ENCODE measurements around the gene ZNF428.
"Not testable (repeated sequence)": the region's sequence is repeated elsewhere in the genome, so short reads cannot be mapped to it uniquely, and the experiment has no call there.

Gene ZNF428, protein sequence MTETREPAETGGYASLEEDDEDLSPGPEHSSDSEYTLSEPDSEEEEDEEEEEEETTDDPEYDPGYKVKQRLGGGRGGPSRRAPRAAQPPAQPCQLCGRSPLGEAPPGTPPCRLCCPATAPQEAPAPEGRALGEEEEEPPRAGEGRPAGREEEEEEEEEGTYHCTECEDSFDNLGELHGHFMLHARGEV

DNA sequence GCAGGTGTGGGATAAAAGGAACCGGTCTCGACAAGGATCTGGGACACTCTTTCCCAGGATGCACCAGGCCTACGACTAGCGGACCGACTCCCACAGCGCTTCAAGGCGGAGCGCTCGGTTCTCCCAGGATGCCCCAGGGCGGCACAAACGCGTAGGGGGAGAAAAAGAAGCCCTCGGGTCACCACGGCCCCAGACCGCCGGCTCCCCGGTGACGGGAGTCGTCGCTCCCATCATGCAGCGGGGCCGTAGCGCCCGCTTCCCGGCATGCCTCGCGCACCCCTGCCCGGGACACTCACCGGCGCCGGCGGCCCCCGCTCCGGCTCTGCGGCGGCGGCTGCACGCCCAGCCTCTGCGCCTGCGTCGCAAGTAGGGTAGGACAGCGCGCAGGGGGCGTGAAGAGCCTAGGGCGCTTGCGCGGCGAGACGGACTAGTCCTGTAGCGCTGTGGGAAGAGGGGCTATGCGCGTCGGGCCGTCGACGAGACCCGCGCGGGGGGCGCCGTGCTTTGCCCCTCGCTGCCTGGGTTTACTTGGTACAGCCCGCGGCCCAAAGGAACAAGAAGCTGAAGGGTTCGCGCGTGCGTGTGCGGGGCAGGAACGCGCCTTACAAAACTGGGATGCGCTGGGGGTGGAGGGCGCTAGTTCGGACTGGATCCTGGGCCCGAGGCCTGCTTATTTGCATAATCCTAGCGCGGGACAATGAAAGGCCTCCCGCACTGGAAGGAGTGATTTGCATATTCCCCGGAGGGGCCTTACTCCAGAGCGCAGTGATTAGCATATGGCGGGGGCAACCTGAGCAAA is at the start of gene ZNF428:
TSS of gene ZNF428 (minus strand) at position 368 of the 799 bp plus-strand sequence. CDS start 5,325 bp downstream, outside the sequence.
- FAIRE-seq (peak; percentile 61), DNase-seq (ENCODE audit: low spot score) (peak; percentile 92)

DNA sequence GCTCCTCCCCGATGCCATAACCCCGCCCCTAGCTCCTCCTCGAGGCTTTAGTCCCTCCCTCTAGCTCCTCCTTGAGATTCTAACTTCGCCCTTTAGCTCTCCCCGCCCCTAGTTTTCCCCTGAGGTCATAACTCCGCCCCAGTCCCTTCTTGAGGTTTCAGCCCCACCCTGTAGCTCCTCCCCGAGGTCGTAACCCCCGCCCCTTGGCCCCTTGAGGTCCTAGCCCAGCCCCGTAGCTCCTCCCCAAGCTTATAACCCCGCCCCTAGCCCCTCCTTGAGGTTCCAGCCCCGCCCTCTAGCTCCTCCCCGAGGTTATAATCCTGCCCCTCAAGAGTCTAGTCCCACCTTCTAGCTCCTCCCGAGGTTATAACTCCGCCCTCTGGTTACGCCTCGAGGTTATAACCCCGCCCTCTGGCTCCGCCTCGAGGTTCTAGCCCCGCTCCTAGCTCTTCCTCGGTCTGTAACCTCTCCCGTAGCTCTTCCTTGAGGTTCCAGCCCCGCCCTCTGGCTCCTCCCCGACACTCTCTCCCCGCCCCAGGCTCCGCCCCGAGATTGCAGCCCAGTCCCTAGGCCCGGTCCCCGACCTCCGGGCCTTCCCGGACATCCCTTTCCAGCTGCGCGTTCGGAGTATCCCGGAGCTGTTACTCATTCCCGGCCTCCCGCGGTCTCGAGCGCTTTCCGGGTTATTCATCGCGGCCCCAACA is 49.1 kb upstream of the ZNF428 start:
- DNase-seq (ENCODE audit: low spot score) (peak; percentile 98), FAIRE-seq (no peak)

DNA sequence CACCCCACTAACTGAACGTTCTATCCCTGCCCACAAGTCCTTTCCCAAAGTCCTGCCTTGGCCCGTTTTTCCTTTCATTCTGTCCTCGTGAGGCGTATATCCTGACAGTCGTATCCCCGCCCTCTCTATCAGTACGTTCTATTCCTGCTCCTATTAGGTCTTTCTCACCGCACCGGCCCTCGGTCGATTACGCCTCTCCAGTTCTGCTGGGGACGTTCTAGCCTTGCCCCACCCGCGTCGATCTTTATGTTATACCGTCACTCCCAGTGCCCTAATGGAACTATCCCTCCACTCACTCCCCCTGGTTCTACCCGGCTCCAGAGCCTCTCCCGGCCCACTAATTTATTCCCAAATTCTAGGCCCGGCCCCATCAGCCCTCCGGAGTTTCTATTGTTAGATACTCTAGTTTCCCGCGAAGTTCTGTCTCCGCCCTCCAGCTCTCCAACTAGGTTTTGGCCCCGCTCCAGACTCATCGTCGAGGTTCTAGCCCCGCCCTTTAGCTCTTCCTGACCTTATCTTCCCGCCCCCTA is 48.5 kb upstream of the ZNF428 start:
- DNase-seq (ENCODE audit: low spot score): no peak

DNA sequence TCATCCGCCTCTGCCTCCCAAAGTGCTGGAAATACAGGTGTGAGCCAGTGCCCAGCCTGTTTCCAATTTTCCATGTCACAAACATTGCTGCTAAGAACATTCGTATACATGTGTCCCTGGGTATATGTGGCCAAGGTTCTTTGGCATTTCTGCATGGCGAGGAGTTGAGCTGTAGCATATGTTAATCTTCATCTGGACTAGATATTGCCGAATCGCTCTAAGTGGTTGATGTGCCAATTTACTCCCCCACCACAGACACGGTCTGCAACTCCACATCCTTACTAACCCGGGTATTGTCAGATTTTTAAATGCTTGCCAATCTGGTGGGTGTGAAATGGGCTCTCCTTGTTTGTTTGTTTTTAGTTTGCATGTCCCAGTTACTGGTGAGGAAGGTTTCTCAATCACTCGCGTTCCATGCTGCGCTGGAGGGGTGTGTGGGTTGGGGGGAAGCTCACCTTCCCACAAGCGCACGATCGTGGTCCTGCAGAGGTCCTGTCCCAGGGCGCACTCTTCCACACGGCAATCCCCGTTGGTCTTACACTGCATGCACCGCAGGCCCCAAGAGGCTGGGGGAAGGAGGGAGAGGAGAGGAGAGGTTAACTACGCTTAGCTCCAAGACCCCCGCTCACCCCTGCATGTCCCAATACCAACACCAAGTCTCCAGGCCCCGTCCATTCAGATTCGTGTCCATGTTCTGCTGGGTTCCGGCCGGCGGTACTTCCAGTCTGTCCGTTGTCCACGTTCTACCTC is 47.9 kb upstream of the ZNF428 start:
- FAIRE-seq: no peak
- DNase-seq (ENCODE audit: low spot score): no peak

More for the DNA sequence above, 48.5 kb upstream of the ZNF428 start:
- FAIRE-seq: no peak

DNA sequence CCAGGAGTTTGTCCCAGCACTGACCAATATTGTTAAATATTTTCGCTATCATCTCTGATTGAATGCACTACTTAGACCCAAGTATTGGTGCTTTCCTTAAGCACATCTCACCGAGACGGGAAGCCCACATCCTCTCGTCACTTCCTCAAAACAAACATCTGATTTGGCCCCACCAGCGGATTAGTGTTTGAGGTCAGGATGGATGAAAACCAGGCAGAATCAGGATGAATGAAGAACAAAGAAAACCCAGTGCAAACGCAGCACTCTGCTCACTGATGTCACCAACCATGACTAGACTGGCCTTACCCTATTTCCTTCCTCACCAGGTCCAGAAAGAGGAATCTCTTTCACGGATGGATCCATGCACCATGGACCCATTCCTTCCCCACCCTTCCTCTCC is 44.6 kb upstream of the ZNF428 start:
- DNase-seq (ENCODE audit: low spot score) (no peak), FAIRE-seq (no peak)

DNA sequence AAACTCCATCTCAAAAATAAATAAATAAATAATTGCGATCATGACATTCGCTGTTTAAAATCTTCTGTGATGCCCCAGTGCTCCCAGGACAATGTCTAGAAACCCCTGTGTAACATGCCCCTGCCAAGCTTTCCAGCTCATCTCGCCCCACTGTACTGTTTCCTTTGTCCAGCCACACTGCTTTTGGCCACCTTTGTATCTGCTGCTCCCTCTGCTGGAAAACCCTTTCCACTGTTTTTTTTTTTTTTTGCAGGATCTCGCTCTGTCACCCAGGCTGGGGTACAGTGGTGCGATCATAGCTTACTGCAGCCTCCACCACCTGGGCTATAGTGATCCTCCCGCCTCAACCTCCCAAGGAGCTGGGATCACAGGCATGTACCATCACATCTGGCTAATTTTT is 43.1 kb upstream of the ZNF428 start:
- FAIRE-seq (no peak), DNase-seq (ENCODE audit: low spot score) (no peak)

DNA sequence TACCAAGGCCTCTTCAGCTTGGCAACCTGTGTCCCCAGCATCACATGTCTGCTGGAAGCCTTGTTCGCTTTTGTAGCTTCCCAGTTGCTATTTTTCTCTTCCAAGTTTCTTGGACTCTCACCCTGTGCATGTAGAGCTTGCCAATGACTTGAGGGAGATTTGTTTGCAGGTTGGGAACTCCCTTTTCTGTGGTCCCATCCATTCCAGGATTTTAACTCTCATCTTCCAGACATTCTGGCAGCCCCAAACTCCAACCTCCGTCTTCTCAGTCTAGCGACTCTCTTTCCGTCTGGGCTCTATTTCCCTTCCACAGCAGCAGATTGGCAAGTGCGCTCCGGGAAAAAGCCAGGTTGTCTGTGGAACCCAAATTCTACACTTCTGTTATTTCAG is 41.5 kb upstream of the ZNF428 start:
- DNase-seq (ENCODE audit: low spot score) (no peak), FAIRE-seq (no peak)

DNA sequence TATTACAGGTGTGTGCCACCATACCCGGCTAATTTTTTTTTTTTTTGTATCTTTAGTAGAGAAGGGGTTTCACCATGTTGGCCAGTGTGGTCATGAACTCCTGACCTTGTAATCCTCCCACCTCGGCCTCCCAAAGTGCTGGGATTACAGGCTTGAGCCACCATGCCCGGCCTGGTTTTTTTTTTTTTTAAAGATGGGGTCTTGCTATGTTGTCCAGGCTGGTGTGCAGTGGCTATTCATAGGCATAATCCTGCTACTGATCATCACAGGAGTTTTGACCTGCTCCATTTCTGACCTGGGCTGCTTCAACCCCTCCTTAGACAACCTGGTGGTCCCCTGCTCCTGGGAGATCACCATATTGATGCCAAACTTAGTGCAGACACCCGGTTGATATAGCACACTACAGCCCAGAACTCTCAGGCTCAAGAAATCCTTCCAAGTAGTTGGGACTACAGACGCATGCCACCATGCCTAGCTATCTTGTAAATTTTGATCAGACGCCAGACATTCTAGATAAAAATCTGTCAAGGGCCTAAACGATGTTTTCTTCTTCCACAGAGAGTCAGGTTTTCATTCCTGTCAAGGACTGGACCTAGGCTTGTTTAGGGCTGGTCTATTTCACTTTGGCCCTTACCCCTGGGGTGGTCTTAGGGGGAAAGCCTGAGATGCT is 41.0 kb upstream of the ZNF428 start:
- FAIRE-seq (no peak), DNase-seq (ENCODE audit: low spot score) (no peak)

DNA sequence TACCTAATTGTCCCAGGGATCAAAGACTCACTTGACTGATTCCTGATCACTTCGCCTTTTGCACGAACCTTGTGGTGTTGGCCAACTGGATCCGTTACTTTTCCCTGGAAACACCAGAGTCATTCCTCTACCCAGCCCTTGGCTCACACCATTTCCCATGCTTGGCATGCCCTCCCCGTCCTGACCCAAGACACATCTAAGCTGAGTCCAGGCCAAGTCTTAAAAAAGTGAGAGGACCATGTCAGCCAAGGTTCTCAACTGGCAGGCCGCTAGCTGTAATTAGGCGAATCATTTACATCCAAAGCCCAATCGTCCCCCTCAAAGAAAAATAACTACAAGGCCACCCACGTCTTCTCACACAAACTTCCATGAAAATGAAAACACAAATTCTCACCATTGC is 39.1 kb upstream of the ZNF428 start:
- no peak for FAIRE-seq
- no peak for DNase-seq (ENCODE audit: low spot score)

DNA sequence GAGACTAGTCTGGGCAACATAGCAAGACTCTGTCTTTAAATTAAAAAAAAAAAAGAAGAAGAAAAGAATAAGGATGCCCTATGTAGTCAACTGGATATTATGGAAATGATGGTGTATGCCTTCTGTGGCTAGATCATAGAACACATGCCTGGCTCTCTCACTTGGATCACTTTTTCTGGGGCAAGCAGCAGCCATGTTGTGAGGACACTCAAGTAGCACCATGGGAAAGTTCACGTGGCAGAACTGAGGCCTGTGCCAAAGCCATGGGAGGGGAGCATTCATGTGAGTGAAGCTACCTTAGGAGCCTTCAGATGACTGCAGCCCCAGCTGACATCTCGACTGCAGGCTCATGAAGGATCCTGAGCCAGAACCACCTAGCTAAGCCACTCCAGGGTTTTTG is 38.6 kb upstream of the ZNF428 start:
- DNase-seq (ENCODE audit: low spot score) (no peak), FAIRE-seq (no peak)

DNA sequence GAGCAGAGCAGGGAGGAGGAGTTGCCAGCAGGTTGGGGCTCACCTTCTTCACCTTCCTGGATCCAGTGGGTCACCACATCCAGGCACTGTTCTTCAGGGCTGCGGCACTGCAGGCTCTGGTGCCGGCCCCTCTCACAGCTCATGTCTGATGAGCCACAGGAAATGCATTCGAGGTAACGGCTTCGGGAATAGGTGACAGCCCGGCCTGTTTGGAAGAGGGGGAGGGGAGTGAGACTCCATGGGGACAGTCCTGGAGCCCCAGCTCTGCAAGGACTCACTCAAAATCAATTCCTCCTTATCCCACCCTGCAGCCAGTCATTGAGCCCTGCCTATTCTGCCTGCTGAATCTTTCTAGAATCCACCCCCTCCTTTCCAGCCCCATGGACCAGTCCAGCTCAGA is 37.0 kb upstream of the ZNF428 start:
- FAIRE-seq (no peak), DNase-seq (ENCODE audit: low spot score) (no peak)

DNA sequence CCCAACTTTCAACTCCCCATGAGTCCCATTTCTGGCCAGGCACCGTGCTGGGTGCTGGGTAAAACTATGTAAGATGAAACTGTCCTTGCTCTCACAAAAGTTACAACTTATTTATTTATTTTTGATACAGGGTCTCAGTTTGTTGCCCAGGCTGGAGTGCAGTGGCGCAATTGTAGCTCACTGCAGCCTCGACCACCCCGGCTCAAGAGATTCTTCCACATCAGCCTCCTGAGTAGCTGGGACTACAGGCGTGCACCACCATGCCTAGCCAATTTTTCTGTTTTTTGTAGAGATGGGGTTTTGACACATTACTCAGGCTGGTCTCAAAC is 33.1 kb upstream of the ZNF428 start:
- FAIRE-seq (no peak), DNase-seq (ENCODE audit: low spot score) (no peak)

DNA sequence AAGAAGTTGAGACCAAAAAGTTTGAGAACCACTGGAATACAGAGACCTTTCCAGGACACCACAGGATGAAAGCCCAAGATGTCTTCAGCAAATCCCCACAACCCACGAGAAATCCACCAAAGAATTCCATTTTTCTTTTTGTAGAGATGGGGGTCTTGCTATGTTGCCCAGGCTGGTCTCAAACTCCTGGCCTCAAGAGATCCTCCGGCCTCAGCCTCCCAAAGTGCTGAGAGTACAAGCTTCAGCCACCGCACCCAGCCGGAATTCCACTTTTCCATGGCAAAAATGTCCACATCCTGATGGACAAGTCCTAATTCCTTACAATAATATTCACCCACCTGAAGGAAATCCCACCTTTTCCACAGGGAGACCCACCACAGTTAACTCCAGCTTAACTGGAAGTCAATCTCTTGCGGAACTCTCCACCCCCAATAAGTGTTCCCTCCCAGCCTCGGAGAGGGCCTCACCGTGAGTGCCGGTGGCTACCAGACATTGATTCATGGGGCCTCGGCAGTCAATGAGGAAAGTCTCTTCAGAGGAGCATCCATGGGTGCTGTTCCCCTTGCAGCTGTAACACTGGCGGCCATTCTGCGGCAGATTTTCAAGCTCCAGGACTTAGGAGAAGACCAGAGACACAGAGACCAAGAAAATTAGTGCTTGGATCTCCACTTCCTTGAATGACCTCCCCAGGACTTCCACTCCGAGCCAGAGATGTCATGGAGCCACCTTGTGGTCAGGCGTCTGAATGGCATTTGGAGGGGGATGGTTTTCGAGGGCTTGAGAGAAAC is 32.5 kb upstream of the ZNF428 start:
- DNase-seq (ENCODE audit: low spot score): no peak
- no peak for FAIRE-seq

DNA sequence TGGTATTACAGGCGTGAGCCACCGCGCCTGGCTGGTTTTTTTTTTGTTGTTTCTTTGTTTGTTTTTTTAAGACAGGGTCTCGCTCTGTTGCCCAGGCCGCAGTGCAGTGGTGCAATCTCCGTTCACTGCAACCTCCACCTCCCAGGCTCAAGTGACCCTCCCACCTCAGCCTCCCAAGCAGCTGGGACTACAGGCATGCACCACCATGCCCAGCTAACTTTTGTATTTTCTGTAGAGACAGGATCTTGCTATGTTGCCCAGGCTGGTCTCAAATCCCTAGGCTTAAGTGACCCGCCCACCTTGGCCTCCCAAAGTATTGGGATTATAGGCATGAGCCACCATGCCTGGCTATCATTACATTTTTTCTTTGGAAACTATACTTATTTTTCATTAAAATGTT is 30.8 kb upstream of the ZNF428 start:
- not testable (repeated sequence) for DNase-seq (ENCODE audit: low spot score); FAIRE-seq

DNA sequence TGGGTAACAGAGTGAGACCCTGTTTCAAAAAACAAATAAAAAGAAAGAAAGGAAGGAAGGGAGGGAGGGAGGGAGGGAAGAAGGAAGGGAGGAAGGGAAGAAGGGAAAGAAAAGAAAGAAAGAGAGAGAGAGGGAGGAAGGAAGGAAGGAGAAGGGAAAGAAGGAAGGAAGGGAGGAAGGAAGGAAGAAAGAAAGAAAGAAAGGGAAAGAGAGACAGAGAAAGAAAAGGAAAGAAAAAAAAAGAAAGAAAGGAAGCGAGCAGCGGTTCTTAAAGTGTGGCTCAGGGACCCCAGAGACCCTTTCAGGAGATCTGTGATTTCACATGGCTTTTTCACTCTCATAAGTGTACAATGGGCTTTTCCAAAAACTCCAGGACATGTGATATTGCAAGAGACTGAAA is 30.1 kb upstream of the ZNF428 start:
- FAIRE-seq (no peak), DNase-seq (ENCODE audit: low spot score) (no peak)

DNA sequence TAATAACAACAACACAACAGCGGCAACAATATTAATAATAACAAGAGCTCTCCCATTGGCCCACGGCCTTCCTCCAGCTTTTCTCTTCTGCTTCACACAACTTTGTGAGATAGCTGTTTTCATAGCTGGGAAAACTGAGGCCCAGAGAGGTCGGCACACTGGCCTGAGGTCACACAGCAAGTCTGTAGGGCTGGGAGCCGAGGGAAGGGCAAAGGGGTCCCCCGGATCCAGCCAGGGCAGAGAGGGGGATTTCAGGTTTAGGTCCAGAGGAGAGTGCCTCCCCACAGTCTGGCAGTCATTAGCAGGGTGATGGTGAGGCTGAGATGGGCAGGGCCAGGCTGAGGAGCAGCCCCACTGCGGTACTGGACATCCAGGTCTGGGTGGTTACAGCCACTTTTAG is 29.2 kb upstream of the ZNF428 start:
- no peak for FAIRE-seq
- DNase-seq (ENCODE audit: low spot score): no peak

DNA sequence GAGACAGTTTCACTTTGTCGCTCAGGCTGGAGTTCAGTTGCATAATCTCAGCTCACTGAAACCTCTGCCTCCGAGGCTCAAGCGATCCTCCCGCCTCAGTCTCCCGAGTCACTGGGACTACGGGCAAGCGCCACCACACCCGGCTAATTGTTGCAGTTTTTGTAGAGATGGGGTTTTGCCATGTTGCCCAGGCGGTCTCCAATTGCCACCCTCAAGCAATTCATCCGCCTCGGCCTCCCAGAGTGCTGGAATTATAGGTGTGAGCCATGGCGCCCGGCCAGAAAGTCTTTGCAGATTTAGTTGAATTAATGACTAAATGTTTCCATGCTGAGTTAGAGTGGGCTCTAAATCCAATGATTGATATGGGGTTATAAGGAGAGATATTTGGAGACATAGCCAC is 24.8 kb upstream of the ZNF428 start:
- FAIRE-seq (no peak), DNase-seq (ENCODE audit: low spot score) (no peak)

DNA sequence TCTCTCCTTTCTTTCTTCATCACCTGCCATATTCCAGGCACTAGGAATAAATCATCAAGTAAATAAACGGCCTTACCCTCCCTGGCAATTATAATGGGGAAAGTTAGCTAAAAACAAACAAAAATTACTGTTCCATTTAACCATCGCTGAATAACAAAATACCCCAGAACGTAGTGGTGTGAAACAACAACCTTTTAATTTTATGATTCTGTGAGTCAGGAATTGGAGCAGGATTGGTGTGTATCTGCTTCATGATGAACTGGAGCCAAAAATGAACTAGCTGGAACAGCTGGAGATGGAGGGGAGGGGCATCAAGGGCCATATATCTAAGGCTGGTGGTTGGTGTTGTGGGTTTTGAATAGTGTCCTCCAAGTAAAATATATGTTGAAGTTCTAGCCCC is 23.9 kb upstream of the ZNF428 start:
- FAIRE-seq (no peak), DNase-seq (ENCODE audit: low spot score) (no peak)

DNA sequence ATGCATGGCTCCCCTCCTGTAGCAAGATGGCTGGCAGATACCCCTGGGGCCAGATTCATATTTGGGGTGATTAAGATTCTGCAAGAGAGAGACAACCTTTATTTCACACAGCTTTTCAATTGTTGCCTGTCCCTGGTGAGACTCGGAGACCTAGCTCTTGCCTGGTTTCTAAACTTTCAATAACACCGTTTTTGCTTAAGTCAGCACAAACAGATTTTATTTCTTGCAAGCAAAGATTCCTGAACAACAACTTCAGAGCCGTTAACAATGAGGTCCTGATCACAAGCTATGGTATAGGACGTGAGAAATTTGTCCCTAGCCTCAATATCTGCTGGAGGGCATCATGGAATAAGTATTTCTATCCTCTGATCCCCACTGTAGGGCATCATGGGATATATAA is 23.1 kb upstream of the ZNF428 start:
- no peak for FAIRE-seq
- no peak for DNase-seq (ENCODE audit: low spot score)

DNA sequence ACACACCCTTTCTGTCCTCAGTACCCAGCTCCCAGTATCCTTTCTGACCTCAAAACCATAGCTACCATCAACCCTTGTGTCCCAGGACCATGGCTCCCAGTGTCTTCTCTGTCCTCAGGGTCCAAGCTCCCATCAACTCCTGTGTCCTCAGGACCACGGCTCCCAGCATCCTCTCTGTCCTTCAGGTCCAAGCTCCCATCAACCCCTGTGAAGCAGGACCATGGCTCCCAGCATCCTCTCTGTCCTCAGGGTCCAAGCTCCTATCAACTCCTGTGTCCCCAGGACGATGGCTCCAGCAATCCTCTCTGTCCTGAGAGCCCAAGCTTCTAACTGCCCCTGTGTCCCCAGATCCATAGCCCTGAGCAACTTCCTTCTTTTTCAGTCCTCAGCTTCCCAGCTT is 21.9 kb upstream of the ZNF428 start:
- DNase-seq (ENCODE audit: low spot score) (no peak), FAIRE-seq (no peak)

DNA sequence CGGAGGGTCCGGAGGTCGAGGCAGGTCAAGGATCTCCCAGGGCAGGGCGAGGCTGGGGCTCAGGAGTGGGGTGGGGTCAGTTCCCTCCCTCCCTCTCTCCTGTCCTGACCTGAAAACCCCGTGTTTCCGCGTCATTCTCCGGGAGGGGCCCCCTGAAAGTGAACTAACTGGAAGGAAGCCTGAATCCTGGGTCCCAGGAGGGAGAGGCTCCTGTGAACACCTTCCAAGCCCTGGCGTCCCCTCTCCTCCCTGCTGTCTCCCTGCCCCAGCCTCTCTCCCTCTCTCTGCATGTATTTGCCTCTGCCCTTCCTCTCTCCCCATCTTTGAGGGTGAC is 21.0 kb upstream of the ZNF428 start:
- no peak for FAIRE-seq
- DNase-seq (ENCODE audit: low spot score): no peak

All from urothelium cell line (cell line).